ENCODE results near the gene KIF12. TPM values are rescaled to one million over a fixed set of nuclear protein-coding genes. Genes with fewer than 3 reads are reported as not detected.
A peak's percentile ranks its signal among the peaks of the same experiment; 100 is the strongest.

The KIF12 gene
- total RNA-seq, 2 donors from 2014 or later: not detected

DNA sequence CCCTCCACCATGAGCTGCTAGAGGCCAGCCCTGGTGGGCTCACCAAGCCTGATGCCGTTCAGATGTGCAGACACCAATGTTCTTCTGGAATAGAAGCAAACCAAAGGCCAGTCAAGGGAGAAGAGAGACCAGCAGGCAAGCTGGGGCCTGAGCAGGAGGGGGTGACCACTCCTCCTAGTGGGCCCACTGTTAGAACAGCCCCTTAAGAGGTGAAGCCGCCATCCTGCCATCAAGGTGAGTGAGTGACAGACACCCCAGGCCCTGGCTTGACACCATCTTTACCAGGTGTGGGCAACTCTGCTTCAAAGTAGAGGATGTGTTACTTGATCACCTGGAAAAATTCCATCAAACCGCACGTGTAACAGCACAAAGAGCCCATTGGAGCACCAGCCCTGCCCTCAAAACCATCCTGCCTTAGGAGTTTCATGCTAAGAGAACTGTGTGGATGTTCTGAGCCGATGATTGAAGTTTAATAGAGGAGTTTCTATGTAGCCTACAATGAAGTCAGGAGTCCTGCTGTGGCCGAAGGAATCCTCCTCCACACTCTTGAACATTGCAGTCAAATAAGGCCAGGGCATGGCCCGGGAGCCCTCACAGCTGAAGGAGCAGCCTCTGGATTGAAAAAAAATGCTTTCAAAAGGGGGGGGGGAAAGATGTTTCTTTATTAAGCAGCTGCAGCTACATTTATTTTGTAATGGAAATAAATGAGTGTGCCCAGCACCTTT, 41.8 kb downstream of the KIF12 start:
- no peaks in the 10 kb centered on the region for H3K36me3 Mint-ChIP-seq (ENCODE audit: low read depth)
- DNase-seq: no peak
- no peaks in the 10 kb centered on the region for H3K4me1 Mint-ChIP-seq
- H3K9me3 ChIP-seq (ENCODE audit: control insufficient read depth, low read length, poor library complexity, severe bottlenecking): no peaks in the 10 kb centered on the region
- no peak for ATAC-seq
- H3K4me3 Mint-ChIP-seq: no peak overlapping the region
- H3K27me3 Mint-ChIP-seq: peaks cover 35% of the 10 kb centered on the region
- H3K27ac Mint-ChIP-seq: no peak overlapping the region

- Mint-ChIP-seq H3K27ac (no peak overlapping the region), H3K4me3 (no peak overlapping the region), H3K27me3 (peaks cover 27% of the 10 kb centered on the region), H3K36me3 (ENCODE audit: low read depth) (no peaks in the 10 kb centered on the region), H3K4me1 (no peaks in the 10 kb centered on the region)
- no peak for DNase-seq
- no peaks in the 10 kb centered on the region for H3K9me3 ChIP-seq (ENCODE audit: control insufficient read depth, low read length, poor library complexity, severe bottlenecking)
- ATAC-seq: no peak
Observed at GRCh38 chr9:114056527-114056926, 42.6 kb downstream of the KIF12 start.

- ATAC-seq: no peak
Observed at GRCh38 chr9:114055894-114056293, 43.2 kb downstream of the KIF12 start.

DNA sequence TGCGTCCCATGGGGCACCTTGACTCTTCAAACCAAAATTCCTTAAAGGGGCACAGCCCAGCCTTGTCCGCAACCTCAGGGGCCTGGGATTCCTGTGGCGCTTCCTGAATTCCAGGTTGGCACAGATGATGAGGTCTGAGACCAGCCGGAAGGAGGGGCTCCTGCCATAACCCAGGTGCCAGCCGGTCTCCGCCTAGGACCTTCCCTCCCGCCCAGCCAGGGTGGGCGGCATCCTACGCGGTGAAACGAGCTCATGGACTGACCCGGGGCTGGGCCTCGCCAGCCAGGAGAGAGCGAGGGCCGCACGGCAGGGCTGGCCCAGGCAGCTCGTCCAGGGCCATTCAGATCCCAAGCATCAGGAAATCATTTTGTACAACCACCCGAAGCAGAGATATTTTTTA, 44.0 kb downstream of the KIF12 start:
- Mint-ChIP-seq H3K4me3 (no peak overlapping the region), H3K4me1 (no peaks in the 10 kb centered on the region), H3K27me3 (peaks cover 16% of the 10 kb centered on the region), H3K27ac (no peak overlapping the region), H3K36me3 (ENCODE audit: low read depth) (no peaks in the 10 kb centered on the region)
- no peak for DNase-seq
- no peaks in the 10 kb centered on the region for H3K9me3 ChIP-seq (ENCODE audit: control insufficient read depth, low read length, poor library complexity, severe bottlenecking)
- ATAC-seq: no peak

More at GRCh38 chr9:114055894-114056293, 43.2 kb downstream of the KIF12 start:
- no peaks in the 10 kb centered on the region for H3K4me1 Mint-ChIP-seq
- no peak for DNase-seq
- peaks cover 24% of the 10 kb centered on the region for H3K27me3 Mint-ChIP-seq
- no peak overlapping the region for H3K4me3 Mint-ChIP-seq
- no peaks in the 10 kb centered on the region for H3K36me3 Mint-ChIP-seq (ENCODE audit: low read depth)
- no peaks in the 10 kb centered on the region for H3K9me3 ChIP-seq (ENCODE audit: control insufficient read depth, low read length, poor library complexity, severe bottlenecking)
- no peak overlapping the region for H3K27ac Mint-ChIP-seq

DNA sequence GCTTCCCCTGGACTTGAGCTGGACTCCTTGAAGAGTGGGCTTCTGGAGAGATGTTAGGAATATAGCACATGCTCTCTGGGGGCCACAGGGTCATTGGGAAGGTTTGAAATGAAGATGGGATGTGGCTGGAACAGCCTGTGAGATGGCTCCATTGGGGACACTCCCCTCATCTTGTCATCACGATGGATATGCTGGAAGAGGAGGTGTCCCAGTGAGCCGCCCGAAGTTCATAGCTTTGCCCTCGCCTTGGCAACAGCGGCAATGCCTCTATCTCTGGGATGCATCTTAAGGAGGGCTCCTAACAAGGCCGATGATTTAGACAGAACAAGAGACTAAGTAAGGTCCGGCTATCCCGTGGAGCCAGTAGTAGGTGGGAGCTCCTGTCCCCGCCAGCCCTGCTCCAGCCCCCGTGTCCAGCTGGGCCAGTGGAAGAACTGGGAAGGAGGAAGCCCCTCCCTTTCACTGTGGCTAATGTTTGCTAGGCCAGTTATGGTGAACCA, 44.9 kb downstream of the KIF12 start:
- DNase-seq: no peak
- no peak for ATAC-seq
- H3K36me3 Mint-ChIP-seq (ENCODE audit: low read depth): no peaks in the 10 kb centered on the region
- H3K4me3 Mint-ChIP-seq: no peak overlapping the region
- peaks cover 10% of the 10 kb centered on the region for H3K27me3 Mint-ChIP-seq
- H3K9me3 ChIP-seq (ENCODE audit: control insufficient read depth, low read length, poor library complexity, severe bottlenecking): no peaks in the 10 kb centered on the region
- no peaks in the 10 kb centered on the region for H3K4me1 Mint-ChIP-seq
- H3K27ac Mint-ChIP-seq: no peak overlapping the region

DNA sequence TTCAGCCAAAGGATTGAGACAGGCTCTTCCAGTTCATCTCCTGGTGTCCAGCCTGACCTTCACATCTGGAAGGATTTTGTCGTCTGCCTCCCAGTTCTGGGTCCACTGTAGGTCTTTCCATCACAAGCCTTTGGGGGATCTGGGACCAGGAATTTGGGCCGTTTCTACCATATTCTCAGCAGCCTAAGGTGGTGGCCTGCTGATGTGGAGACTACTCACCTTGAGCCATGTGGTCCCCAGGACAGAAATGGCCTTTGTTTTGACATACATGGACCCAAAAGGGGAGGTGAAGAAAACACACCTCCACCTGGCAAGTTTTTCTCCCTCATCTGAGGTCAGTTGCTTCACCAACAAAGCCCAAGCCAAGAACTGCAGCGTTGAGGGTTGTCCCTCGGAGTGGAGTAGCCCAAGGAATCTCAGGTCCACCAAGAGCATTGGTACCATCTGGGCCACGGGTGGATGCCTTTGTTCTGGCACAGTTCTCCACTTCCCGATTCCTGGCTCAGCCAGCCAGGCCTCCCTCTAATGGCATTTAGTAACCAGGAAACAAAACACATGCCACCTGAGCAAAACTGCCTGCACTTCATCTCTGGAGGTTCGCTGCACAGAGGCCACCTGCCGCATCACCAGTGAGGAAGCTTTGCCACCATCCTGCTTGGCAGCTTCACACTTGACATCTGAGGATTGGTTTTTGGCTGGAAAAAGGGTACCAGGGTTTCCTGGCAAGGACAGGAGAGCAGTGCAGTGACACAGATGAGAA, 45.7 kb downstream of the KIF12 start:
- H3K4me3 Mint-ChIP-seq: no peak overlapping the region
- no peaks in the 10 kb centered on the region for H3K4me1 Mint-ChIP-seq
- H3K9me3 ChIP-seq (ENCODE audit: control insufficient read depth, low read length, poor library complexity, severe bottlenecking): no peaks in the 10 kb centered on the region
- no peak overlapping the region for H3K27ac Mint-ChIP-seq
- peaks cover 6% of the 10 kb centered on the region for H3K27me3 Mint-ChIP-seq
- ATAC-seq (no peak), DNase-seq (no peak)
- no peaks in the 10 kb centered on the region for H3K36me3 Mint-ChIP-seq (ENCODE audit: low read depth)

DNA sequence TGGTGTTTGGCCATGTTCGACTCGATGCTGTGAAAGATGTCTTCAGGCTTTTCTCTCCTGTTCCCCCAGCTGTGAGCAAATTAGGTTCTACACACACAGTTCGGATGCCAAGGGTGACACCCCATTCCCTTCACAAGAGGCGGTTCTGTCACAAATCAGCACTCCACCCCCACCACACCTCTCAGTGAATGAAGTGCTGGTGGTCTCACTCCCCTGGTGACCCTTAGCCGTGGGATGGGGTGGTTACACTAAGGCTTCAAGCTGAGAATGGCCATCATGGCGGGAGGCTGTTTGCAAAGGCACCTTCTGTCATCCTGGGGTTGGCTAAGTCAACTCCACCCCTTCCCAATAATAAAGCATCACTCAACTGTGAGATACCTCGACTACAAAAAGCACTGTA, 47.4 kb downstream of the KIF12 start:
- no peak overlapping the region for H3K4me3 Mint-ChIP-seq
- no peak for ATAC-seq
- no peaks in the 10 kb centered on the region for H3K9me3 ChIP-seq (ENCODE audit: control insufficient read depth, low read length, poor library complexity, severe bottlenecking)
- no peaks in the 10 kb centered on the region for H3K4me1 Mint-ChIP-seq
- H3K27ac Mint-ChIP-seq: no peak overlapping the region
- no peak for DNase-seq
- peaks cover 11% of the 10 kb centered on the region for H3K27me3 Mint-ChIP-seq
- H3K36me3 Mint-ChIP-seq (ENCODE audit: low read depth): no peaks in the 10 kb centered on the region

DNA sequence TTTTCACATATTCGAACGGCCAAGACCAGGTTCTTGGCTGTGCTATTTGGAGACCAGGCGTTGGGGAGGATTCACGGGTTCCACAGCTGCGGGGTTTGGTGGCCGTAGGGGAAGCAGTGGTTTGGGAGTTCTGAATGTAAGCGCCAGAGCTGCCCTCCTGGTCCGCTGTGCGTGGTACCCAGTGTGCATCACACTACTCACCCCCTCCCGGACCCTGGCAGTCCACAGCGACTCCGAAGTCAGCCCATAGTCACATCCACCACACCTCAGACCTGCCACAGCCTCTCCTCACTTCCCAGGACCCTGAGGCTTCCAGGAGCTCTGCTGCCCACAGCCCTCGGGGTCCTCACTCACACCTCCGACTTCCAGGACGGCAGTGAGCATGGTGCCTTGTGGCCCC, 47.8 kb downstream of the KIF12 start:
- no peaks in the 10 kb centered on the region for H3K9me3 ChIP-seq (ENCODE audit: control insufficient read depth, low read length, poor library complexity, severe bottlenecking)
- H3K27me3 Mint-ChIP-seq: peaks cover 12% of the 10 kb centered on the region

DNA sequence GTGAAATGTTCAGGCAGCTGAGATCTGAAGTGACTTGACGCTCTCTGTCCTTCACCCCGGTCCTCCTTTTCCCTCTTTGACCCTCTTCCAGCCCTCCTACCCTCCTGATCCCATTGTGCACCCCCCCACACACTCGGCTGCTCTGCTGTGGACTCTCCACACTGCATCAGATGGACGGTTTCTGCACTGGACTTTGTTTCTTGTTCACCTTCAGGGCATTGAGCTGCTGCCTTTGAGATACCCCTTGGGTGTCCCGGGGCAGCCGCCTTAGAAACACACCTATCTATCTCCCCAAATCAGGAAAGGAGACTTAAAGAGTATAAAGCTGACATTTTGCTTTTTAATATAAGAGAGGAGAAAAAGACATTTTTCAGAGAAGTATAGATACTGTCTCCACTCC, 48.4 kb downstream of the KIF12 start:
- H3K27me3 Mint-ChIP-seq: peaks cover 12% of the 10 kb centered on the region
- H3K4me3 Mint-ChIP-seq: peak overlapping the region; percentile 7
- no peak for DNase-seq
- H3K9me3 ChIP-seq (ENCODE audit: control insufficient read depth, low read length, poor library complexity, severe bottlenecking): no peaks in the 10 kb centered on the region
- H3K36me3 Mint-ChIP-seq (ENCODE audit: low read depth): no peaks in the 10 kb centered on the region
- ATAC-seq: no peak
- no peaks in the 10 kb centered on the region for H3K4me1 Mint-ChIP-seq
- no peak overlapping the region for H3K27ac Mint-ChIP-seq

More for the DNA sequence above, 47.8 kb downstream of the KIF12 start:
- no peak overlapping the region for H3K27ac Mint-ChIP-seq
- no peaks in the 10 kb centered on the region for H3K4me1 Mint-ChIP-seq
- no peak overlapping the region for H3K4me3 Mint-ChIP-seq
- DNase-seq: no peak
- no peak for ATAC-seq
- H3K36me3 Mint-ChIP-seq (ENCODE audit: low read depth): no peaks in the 10 kb centered on the region

DNA sequence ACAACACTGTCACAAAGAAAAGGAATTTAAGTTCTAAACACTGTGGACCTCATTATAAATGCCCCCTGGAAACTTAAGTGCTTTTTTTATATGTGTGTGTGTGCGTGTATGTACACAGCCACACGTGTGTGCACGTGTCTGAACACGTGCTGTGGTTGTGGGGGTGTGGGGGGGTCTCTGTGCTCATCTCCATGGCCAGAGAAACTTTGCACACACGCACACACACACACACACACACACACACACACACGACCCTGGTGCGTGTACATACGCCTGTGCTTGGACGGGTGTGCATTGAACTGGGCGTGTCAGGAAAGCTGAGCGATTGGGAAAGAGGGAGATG, 48.9 kb downstream of the KIF12 start:
- no peak for DNase-seq
- Mint-ChIP-seq H3K4me3 (no peak overlapping the region), H3K27ac (no peak overlapping the region), H3K36me3 (ENCODE audit: low read depth) (no peaks in the 10 kb centered on the region), H3K4me1 (no peaks in the 10 kb centered on the region), H3K27me3 (peaks cover 12% of the 10 kb centered on the region)
- H3K9me3 ChIP-seq (ENCODE audit: control insufficient read depth, low read length, poor library complexity, severe bottlenecking): no peaks in the 10 kb centered on the region
- ATAC-seq: no peak

- no peaks in the 10 kb centered on the region for H3K4me1 Mint-ChIP-seq
- H3K4me3 Mint-ChIP-seq: no peak overlapping the region
- ATAC-seq: no peak
- no peak overlapping the region for H3K27ac Mint-ChIP-seq
- peaks cover 12% of the 10 kb centered on the region for H3K27me3 Mint-ChIP-seq
- H3K36me3 Mint-ChIP-seq (ENCODE audit: low read depth): no peaks in the 10 kb centered on the region
- DNase-seq: no peak
- no peaks in the 10 kb centered on the region for H3K9me3 ChIP-seq (ENCODE audit: control insufficient read depth, low read length, poor library complexity, severe bottlenecking)
Observed at GRCh38 chr9:114049441-114050225, 49.5 kb downstream of the KIF12 start.

DNA sequence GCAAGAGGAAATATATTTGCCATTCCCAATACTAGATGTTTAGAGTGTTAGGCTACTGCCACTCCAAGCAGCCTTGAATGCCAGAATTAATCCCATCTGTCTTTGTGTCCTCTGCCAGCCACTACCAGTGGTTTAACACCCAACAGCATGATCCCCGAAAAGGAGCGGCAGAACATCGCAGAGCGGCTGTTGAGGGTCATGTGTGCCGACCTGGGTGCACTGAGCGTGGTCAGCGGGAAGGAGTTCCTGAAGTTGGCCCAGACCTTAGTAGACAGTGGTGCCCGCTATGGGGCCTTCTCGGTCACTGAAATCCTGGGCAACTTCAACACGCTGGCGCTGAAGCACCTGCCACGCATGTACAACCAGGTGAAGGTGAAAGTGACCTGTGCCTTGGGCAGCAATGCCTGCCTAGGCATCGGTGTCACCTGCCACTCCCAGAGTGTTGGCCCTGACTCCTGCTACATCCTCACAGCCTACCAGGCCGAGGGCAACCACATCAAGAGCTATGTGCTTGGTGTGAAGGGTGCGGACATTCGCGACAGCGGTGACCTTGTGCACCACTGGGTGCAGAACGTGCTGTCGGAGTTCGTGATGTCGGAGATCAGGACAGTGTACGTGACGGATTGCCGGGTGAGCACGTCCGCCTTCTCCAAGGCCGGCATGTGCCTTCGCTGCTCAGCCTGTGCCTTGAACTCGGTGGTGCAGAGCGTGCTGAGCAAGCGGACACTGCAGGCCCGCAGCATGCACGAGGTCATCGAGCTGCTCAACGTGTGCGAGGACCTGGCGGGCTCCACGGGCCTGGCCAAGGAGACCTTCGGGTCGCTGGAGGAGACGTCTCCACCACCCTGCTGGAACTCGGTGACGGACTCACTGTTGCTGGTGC, 50.3 kb downstream of the KIF12 start:
- no peak for ATAC-seq
- H3K4me1 Mint-ChIP-seq: no peaks in the 10 kb centered on the region
- no peaks in the 10 kb centered on the region for H3K9me3 ChIP-seq (ENCODE audit: control insufficient read depth, low read length, poor library complexity, severe bottlenecking)
- no peak overlapping the region for H3K4me3 Mint-ChIP-seq
- H3K36me3 Mint-ChIP-seq (ENCODE audit: low read depth): no peaks in the 10 kb centered on the region
- peaks cover 12% of the 10 kb centered on the region for H3K27me3 Mint-ChIP-seq
- DNase-seq: no peak
- H3K27ac Mint-ChIP-seq: no peak overlapping the region

All from T-helper 17 cell (primary cell).